IMR-90 (cell line): ENCODE results near the gene KIAA0232. TPM values are rescaled to one million over a fixed set of nuclear protein-coding genes. Genes with fewer than 3 reads are reported as not detected.

Experiments used
- ATAC-seq: fragments of 200-7000 bp; cut with Tn5 transposase; 2 replicates; pipeline ENCODE4 v1.9.1; 2020; ENCODE audit warnings: low read depth, mild to moderate bottlenecking, moderate library complexity
- BruUV-seq: library from RNA; stranded (reverse); fragments of 400-500 nt; replicated peaks from 2 replicates; lab custom pipeline; 2021; lab: Mats Ljungman, UMichigan
- CTCF ChIA-PET: fragments of 300-600 bp; formaldehyde crosslinking; extraction: SDS; loops from one replicate; lab custom pipeline; 2021; ENCODE audit warnings: antibody characterized with exemption; lab: Yijun Ruan, JAX
- POLR2A ChIA-PET: fragments of 300-600 bp; sonication (Branson Sonifier 250); formaldehyde crosslinking; loops from one replicate; lab custom pipeline; 2022; ENCODE audit warnings: antibody characterized with exemption; ENCODE audit not compliant: unreplicated experiment; lab: Charles Lee
- DNase-seq: peaks from one replicate; pipeline ENCODE4 v3.0.0; 2013
- H2AFZ ChIP-seq: replicated peaks from 2 replicates; pipeline ENCODE3; 2013; ENCODE audit warnings: low read length, mild to moderate bottlenecking; ENCODE audit not compliant: poor library complexity
- H2AK5ac ChIP-seq: 2 replicates; pipeline ENCODE4 v1.6.1; 2013; ENCODE audit warnings: low read depth, low read length, inconsistent platforms
- H2AK9ac ChIP-seq: replicated peaks from 2 replicates; pipeline ENCODE3; 2013; ENCODE audit warnings: mild to moderate bottlenecking, low read depth, low read length, moderate library complexity; ENCODE audit not compliant: poor library complexity
- H2BK120ac ChIP-seq: 2 replicates; pipeline ENCODE4 v1.6.1; 2013; ENCODE audit warnings: low read depth, low read length, inconsistent platforms
- H2BK15ac ChIP-seq: 3 replicates; pipeline ENCODE4 v1.6.1; 2013; ENCODE audit warnings: low read depth, low read length, inconsistent platforms
- H2BK20ac ChIP-seq: 2 replicates; pipeline ENCODE4 v1.6.1; 2013; ENCODE audit warnings: low read depth, mild to moderate bottlenecking, inconsistent platforms, low read length, moderate library complexity
- H2BK5ac ChIP-seq: 2 replicates; pipeline ENCODE4 v1.6.1; 2013; ENCODE audit warnings: mild to moderate bottlenecking, low read depth, low read length, inconsistent platforms; ENCODE audit not compliant: poor library complexity, severe bottlenecking
- H3K14ac ChIP-seq: replicated peaks from 2 replicates; pipeline ENCODE4 v1.6.1; 2013; ENCODE audit warnings: low read depth, low read length, inconsistent platforms
- H3K18ac ChIP-seq: 2 replicates; pipeline ENCODE4 v1.6.1; 2013; ENCODE audit warnings: low read depth, low read length, control low read depth
- H3K23ac ChIP-seq: 2 replicates; pipeline ENCODE4 v1.6.1; 2013; ENCODE audit warnings: low read depth, low read length, inconsistent platforms
- H3K27ac ChIP-seq: 2 replicates; pipeline ENCODE4 v1.5.1; 2013; ENCODE audit warnings: mild to moderate bottlenecking, control low read depth, low read length; ENCODE audit not compliant: insufficient read depth
- H3K27me3 ChIP-seq: 2 replicates; pipeline ENCODE4 v1.6.1; 2013; ENCODE audit warnings: low read length; ENCODE audit not compliant: control insufficient read depth, insufficient read depth
- H3K36me3 ChIP-seq: 2 replicates; pipeline ENCODE4 v1.6.1; 2013; ENCODE audit warnings: low read length, mixed read lengths; ENCODE audit not compliant: control insufficient read depth, insufficient read depth
- H3K4ac ChIP-seq: 2 replicates; pipeline ENCODE4 v1.6.1; 2013; ENCODE audit warnings: low read depth, low read length, inconsistent platforms
- H3K4me1 ChIP-seq: 2 replicates; pipeline ENCODE4 v1.6.1; 2013; ENCODE audit warnings: low read length, mixed read lengths; ENCODE audit not compliant: control insufficient read depth, insufficient read depth
- H3K4me2 ChIP-seq: 2 replicates; pipeline ENCODE4 v1.6.1; 2013; ENCODE audit warnings: low read depth, mild to moderate bottlenecking, control low read depth, low read length, moderate library complexity
- H3K4me3 ChIP-seq: 2 replicates; pipeline ENCODE4 v1.5.1; 2013; ENCODE audit warnings: low read depth, mild to moderate bottlenecking, control low read depth, low read length, moderate library complexity; ENCODE audit not compliant: insufficient read depth
- H3K56ac ChIP-seq: 2 replicates; pipeline ENCODE4 v1.6.1; 2013; ENCODE audit warnings: low read length, inconsistent platforms; ENCODE audit not compliant: insufficient read depth; ENCODE audit errors: extremely low read depth
- H3K79me1 ChIP-seq, 2 experiments: 2 replicates each; pipeline ENCODE4 v1.6.1; 2013; ENCODE audit warnings: low read length in 2 of 2, inconsistent platforms in 1 of 2, low read depth in 1 of 2
- H3K9ac ChIP-seq: 2 replicates; pipeline ENCODE4 v1.6.1; 2013; ENCODE audit warnings: low read depth, low read length, control low read depth
- H3K9me1 ChIP-seq: 2 replicates; pipeline ENCODE4 v1.6.1; 2013; ENCODE audit warnings: low read length, inconsistent platforms; ENCODE audit not compliant: insufficient read depth
- H3K9me3 ChIP-seq: 2 replicates; pipeline ENCODE4 v1.6.1; 2013; ENCODE audit warnings: low read length; ENCODE audit not compliant: control insufficient read depth, insufficient read depth
- H4K20me1 ChIP-seq: 2 replicates; pipeline ENCODE4 v1.6.1; 2013; ENCODE audit warnings: low read length, inconsistent platforms; ENCODE audit not compliant: insufficient read depth
- H4K5ac ChIP-seq: 2 replicates; pipeline ENCODE4 v1.6.1; 2013; ENCODE audit warnings: mild to moderate bottlenecking, low read depth, low read length, control low read depth
- H4K8ac ChIP-seq, 2 experiments: 2 replicates each; pipeline ENCODE4 v1.6.1; 2013; ENCODE audit warnings: low read depth in 2 of 2, low read length in 2 of 2, control low read depth in 1 of 2, inconsistent platforms in 1 of 2
- H4K91ac ChIP-seq: 2 replicates; pipeline ENCODE4 v1.6.1; 2013; ENCODE audit warnings: low read depth, low read length, inconsistent platforms; ENCODE audit not compliant: insufficient read depth
- BHLHE40 ChIP-seq: fragments of 150-350 bp; IDR thresholded peaks from 2 replicates; pipeline ENCODE4 v1.6.1; 2016; ENCODE audit warnings: mild to moderate bottlenecking, low read depth, low read length
- CHD1 ChIP-seq: IDR thresholded peaks from 2 replicates; pipeline ENCODE4 v1.6.1; 2012; ENCODE audit warnings: low read depth, low read length, improper control_type of control experiment
- CTCF ChIP-seq: conservative IDR thresholded peaks from 2 replicates; pipeline ENCODE4 v1.5.1; 2012; ENCODE audit warnings: mild to moderate bottlenecking, low read depth, low read length, improper control_type of control experiment
- FOS ChIP-seq: fragments of 150-350 bp; IDR thresholded peaks from 2 replicates; pipeline ENCODE4 v1.6.1; 2016; ENCODE audit warnings: low read depth, low read length
- POLR2A ChIP-seq: IDR thresholded peaks from 2 replicates; pipeline ENCODE4 v1.6.1; 2012; ENCODE audit warnings: mild to moderate bottlenecking, low read depth, low read length
- RFX5 ChIP-seq: IDR thresholded peaks from 2 replicates; pipeline ENCODE4 v1.8.0; 2012; ENCODE audit warnings: low read depth, mild to moderate bottlenecking, low read length, moderate library complexity
- WGBS, 2 experiments: methylation state at CpG; one replicate each; pipeline versions ENCODE4 v1.1.5 to v1.1.7; 2013; ENCODE audit warnings: missing lambda C conversion rate in 2 of 2; ENCODE audit not compliant: insufficient read length in 1 of 2; ENCODE audit errors: extremely low coverage in 2 of 2; 5-methylcytosine and 5-hydroxymethylcytosine counted together
- dilution Hi-C: fragments of 300-500 bp; cut with HindIII; formaldehyde crosslinking; loops from one replicate; pipeline ENCODE4 v1.14.3; 2018; ENCODE audit warnings: low sequenced_read_pairs; ENCODE audit not compliant: unreplicated experiment
- in situ Hi-C: fragments of 300-500 bp; cut with MboI; formaldehyde crosslinking; loops from 3 replicates; pipeline ENCODE4 v1.14.3; 2019; ENCODE audit warnings: low sequenced_read_pairs, inconsistent platforms, mixed read lengths
- intact Hi-C: fragments of 100-400 bp; cut with micrococcal nuclease; formaldehyde crosslinking; loops from 2 replicates; pipeline ENCODE4 v1.10.0; 2022
- polyA plus RNA-seq, 3 experiments: library from polyadenylated mRNA; depleted of rRNA; stranded (reverse); fragments of >200 nt; gene quantifications; 2 replicates each; pipeline ENCODE4 v1.2.3, GENCODE V29; 2012; ENCODE audit warnings: low replicate concordance in 1 of 3
- total RNA-seq: library from RNA; depleted of rRNA; stranded (reverse); fragments of >200 nt; gene quantifications from 2 replicates; pipeline ENCODE4 v1.2.3, GENCODE V29; 2012

KIAA0232 gene
- total and polyA plus RNA-seq, 2 of the 4 experiments (the other 2 are of a cell fraction) = 6.8 to 19.5 TPM

GRCh38 chr4:6859543-6859942 is 77.0 kb downstream of the KIAA0232 start:
- Histone ChIP-seq H4K91ac (no peak overlapping the region), H4K20me1 (peaks cover 4% of the 10 kb centered on the region), H2BK5ac (no peak overlapping the region), H3K4me3 (no peak overlapping the region), H3K4me1 (peaks cover 5% of the 10 kb centered on the region; the same call in 1 of the 2 replicates), H2BK120ac (no peak overlapping the region), H2BK20ac (no peak overlapping the region), H4K5ac (no peak overlapping the region), H3K27me3 (no peaks in the 10 kb centered on the region), H3K9me3 (no peaks in the 10 kb centered on the region), H3K9ac (no peak overlapping the region), H4K8ac (no peak overlapping the region), H2AK9ac (no peak overlapping the region), H3K4me2 (no peak overlapping the region), H3K23ac (no peak overlapping the region), H3K56ac (no peak overlapping the region), H3K18ac (no peak overlapping the region), H3K27ac (no peak overlapping the region), H2BK15ac (no peak overlapping the region), H3K36me3 (peaks cover 34% of the 10 kb centered on the region), H2AK5ac (no peak overlapping the region), H3K4ac (no peak overlapping the region), H3K9me1 (peaks cover 6% of the 10 kb centered on the region), H3K14ac (no peak overlapping the region), H2AFZ (no peak overlapping the region), H3K79me1 (peaks cover 26 to 33% of the 10 kb centered on the region in 2 experiments)
- no CpG with 5 or more reads among the region's 1 CpG for WGBS, 2 experiments
- in situ Hi-C loops (no loop called here), intact Hi-C loops (no loop called here), dilution Hi-C loops (no loop called here)
- ChIA-PET POLR2A (no interaction called here), CTCF (interaction anchor here (0.6 to 1.2 kb wide), 2 partner anchors 116 to 139 kb away, joined by 3 read pairs; no protein-coding TSS in a partner anchor)
- no peak for DNase-seq
- no peak for ATAC-seq
- TF ChIP-seq RFX5 (no peak), FOS (no peak), BHLHE40 (no peak), POLR2A (no peak), CHD1 (no peak), CTCF (no peak)
- BruUV-seq = no TSS peak
